ENCODE results near the gene P2RX2.

P2RX2 gene

GRCh38 chr12:132634411-132634990, 15.9 kb downstream of the P2RX2 start:
- Histone ChIP-seq H3K4me3 (ENCODE audit: insufficient read depth, low read depth, low read length) (no peak overlapping the region), H3K4me1 (ENCODE audit: control insufficient read depth, insufficient read depth, low read length) (no peaks in the 10 kb centered on the region), H3K27ac (ENCODE audit: insufficient read depth, low read depth, low read length, poor library complexity, severe bottlenecking) (no peak overlapping the region), H3K27me3 (ENCODE audit: control insufficient read depth, insufficient read depth, low read length, poor library complexity, severe bottlenecking) (no peaks in the 10 kb centered on the region), H3K9me3 (ENCODE audit: control insufficient read depth, low read length) (no peaks in the 10 kb centered on the region), H3K36me3 (ENCODE audit: control insufficient read depth, insufficient read depth, low read length) (peaks cover 60% of the 10 kb centered on the region)
- WGBS, 2 experiments: 95 to 96% methylated on average over 21 of the region's 21 CpGs

- H3K36me3 ChIP-seq (ENCODE audit: control insufficient read depth, insufficient read depth, low read length): peaks cover 56% of the 10 kb centered on the region
These were observed 16.7 kb downstream of the P2RX2 start for GRCh38 chr12:132635076-132635955.

GRCh38 chr12:132637811-132638210, 19.2 kb downstream of the P2RX2 start:
- H3K4me1 ChIP-seq (ENCODE audit: control insufficient read depth, insufficient read depth, low read length): no peaks in the 10 kb centered on the region
- 92 to 93% methylated on average over 18 of the region's 18 CpGs for WGBS, 2 experiments
- H3K27ac ChIP-seq (ENCODE audit: insufficient read depth, low read depth, low read length, poor library complexity, severe bottlenecking): no peak overlapping the region
- H3K27me3 ChIP-seq (ENCODE audit: control insufficient read depth, insufficient read depth, low read length, poor library complexity, severe bottlenecking): no peaks in the 10 kb centered on the region
- H3K9me3 ChIP-seq (ENCODE audit: control insufficient read depth, low read length): no peaks in the 10 kb centered on the region
- peaks cover 48% of the 10 kb centered on the region for H3K36me3 ChIP-seq (ENCODE audit: control insufficient read depth, insufficient read depth, low read length)
- no peak overlapping the region for H3K4me3 ChIP-seq (ENCODE audit: insufficient read depth, low read depth, low read length)

More at GRCh38 chr12:132635076-132635955, 16.7 kb downstream of the P2RX2 start:
- no peak overlapping the region for H3K27ac ChIP-seq (ENCODE audit: insufficient read depth, low read depth, low read length, poor library complexity, severe bottlenecking)
- no peaks in the 10 kb centered on the region for H3K9me3 ChIP-seq (ENCODE audit: control insufficient read depth, low read length)
- no peaks in the 10 kb centered on the region for H3K27me3 ChIP-seq (ENCODE audit: control insufficient read depth, insufficient read depth, low read length, poor library complexity, severe bottlenecking)
- no peaks in the 10 kb centered on the region for H3K4me1 ChIP-seq (ENCODE audit: control insufficient read depth, insufficient read depth, low read length)
- 93% methylated on average over 29 of the region's 29 CpGs for WGBS, 2 experiments
- no peak overlapping the region for H3K4me3 ChIP-seq (ENCODE audit: insufficient read depth, low read depth, low read length)

GRCh38 chr12:132638541-132639408, 20.2 kb downstream of the P2RX2 start:
- Histone ChIP-seq H3K4me3 (ENCODE audit: insufficient read depth, low read depth, low read length) (no peak overlapping the region), H3K27me3 (ENCODE audit: control insufficient read depth, insufficient read depth, low read length, poor library complexity, severe bottlenecking) (no peaks in the 10 kb centered on the region), H3K4me1 (ENCODE audit: control insufficient read depth, insufficient read depth, low read length) (no peaks in the 10 kb centered on the region), H3K36me3 (ENCODE audit: control insufficient read depth, insufficient read depth, low read length) (peaks cover 55% of the 10 kb centered on the region), H3K27ac (ENCODE audit: insufficient read depth, low read depth, low read length, poor library complexity, severe bottlenecking) (no peak overlapping the region), H3K9me3 (ENCODE audit: control insufficient read depth, low read length) (no peaks in the 10 kb centered on the region)
- 88% methylated on average over 25 of the region's 25 CpGs for WGBS, 2 experiments

GRCh38 chr12:132639956-132640520, 21.5 kb downstream of the P2RX2 start:
- Histone ChIP-seq H3K36me3 (ENCODE audit: control insufficient read depth, insufficient read depth, low read length) (peaks cover 50% of the 10 kb centered on the region), H3K9me3 (ENCODE audit: control insufficient read depth, low read length) (no peaks in the 10 kb centered on the region), H3K4me3 (ENCODE audit: insufficient read depth, low read depth, low read length) (no peak overlapping the region), H3K27me3 (ENCODE audit: control insufficient read depth, insufficient read depth, low read length, poor library complexity, severe bottlenecking) (no peaks in the 10 kb centered on the region), H3K27ac (ENCODE audit: insufficient read depth, low read depth, low read length, poor library complexity, severe bottlenecking) (no peak overlapping the region), H3K4me1 (ENCODE audit: control insufficient read depth, insufficient read depth, low read length) (no peaks in the 10 kb centered on the region)
- 96 to 97% methylated on average over 12 of the region's 12 CpGs for WGBS, 2 experiments

GRCh38 chr12:132640936-132641335, 22.4 kb downstream of the P2RX2 start:
- Histone ChIP-seq H3K36me3 (ENCODE audit: control insufficient read depth, insufficient read depth, low read length) (peaks cover 41% of the 10 kb centered on the region), H3K27ac (ENCODE audit: insufficient read depth, low read depth, low read length, poor library complexity, severe bottlenecking) (no peak overlapping the region), H3K4me1 (ENCODE audit: control insufficient read depth, insufficient read depth, low read length) (no peaks in the 10 kb centered on the region), H3K9me3 (ENCODE audit: control insufficient read depth, low read length) (no peaks in the 10 kb centered on the region), H3K4me3 (ENCODE audit: insufficient read depth, low read depth, low read length) (no peak overlapping the region), H3K27me3 (ENCODE audit: control insufficient read depth, insufficient read depth, low read length, poor library complexity, severe bottlenecking) (no peaks in the 10 kb centered on the region)
- 86 to 89% methylated on average over 10 of the region's 10 CpGs for WGBS, 2 experiments

- no peak overlapping the region for H3K27ac ChIP-seq (ENCODE audit: insufficient read depth, low read depth, low read length, poor library complexity, severe bottlenecking)
- WGBS, 2 experiments: 96 to 97% methylated on average over 28 of the region's 28 CpGs
- H3K27me3 ChIP-seq (ENCODE audit: control insufficient read depth, insufficient read depth, low read length, poor library complexity, severe bottlenecking): no peaks in the 10 kb centered on the region
- H3K9me3 ChIP-seq (ENCODE audit: control insufficient read depth, low read length): no peaks in the 10 kb centered on the region
- peaks cover 37% of the 10 kb centered on the region for H3K36me3 ChIP-seq (ENCODE audit: control insufficient read depth, insufficient read depth, low read length)
- no peaks in the 10 kb centered on the region for H3K4me1 ChIP-seq (ENCODE audit: control insufficient read depth, insufficient read depth, low read length)
- H3K4me3 ChIP-seq (ENCODE audit: insufficient read depth, low read depth, low read length): no peak overlapping the region
These were observed 23.5 kb downstream of the P2RX2 start for GRCh38 chr12:132641811-132642650.

GRCh38 chr12:132642846-132643835, 24.6 kb downstream of the P2RX2 start:
- Histone ChIP-seq H3K4me3 (ENCODE audit: insufficient read depth, low read depth, low read length) (no peak overlapping the region), H3K27ac (ENCODE audit: insufficient read depth, low read depth, low read length, poor library complexity, severe bottlenecking) (no peak overlapping the region), H3K27me3 (ENCODE audit: control insufficient read depth, insufficient read depth, low read length, poor library complexity, severe bottlenecking) (no peaks in the 10 kb centered on the region), H3K36me3 (ENCODE audit: control insufficient read depth, insufficient read depth, low read length) (peaks cover 36% of the 10 kb centered on the region), H3K4me1 (ENCODE audit: control insufficient read depth, insufficient read depth, low read length) (no peaks in the 10 kb centered on the region), H3K9me3 (ENCODE audit: control insufficient read depth, low read length) (no peaks in the 10 kb centered on the region)
- 95 to 96% methylated on average over 30 of the region's 30 CpGs for WGBS, 2 experiments
